ENCODE results near the gene SEMG2. TPM values are rescaled to one million over a fixed set of nuclear protein-coding genes. Genes with fewer than 3 reads are reported as not detected.

SEMG2 gene
- total RNA-seq, 6 donors from 2014 or later = not detected

- H3K4me3 ChIP-seq = no peak overlapping the region
- no peaks in the 10 kb centered on the region for H3K9me3 ChIP-seq
- 46 to 47% methylated on average over 6 of the region's 6 CpGs for WGBS, 2 donors
- TF ChIP-seq POLR2A (IDR thresholded peaks at IDR 0.05) (no peak), CTCF (IDR thresholded peaks at IDR 0.05) (no peak), EP300 (IDR thresholded peaks at IDR 0.05) (no peak), POLR2AphosphoS5 (IDR thresholded peaks at IDR 0.05) (no peak)
- H3K36me3 ChIP-seq = no peaks in the 10 kb centered on the region
- no peak for DNase-seq
- ATAC-seq (ENCODE audit: low FRiP score in 2 of 2) = no peak
- no peak overlapping the region for H3K27ac ChIP-seq
- H3K4me1 ChIP-seq = peaks cover 0 to 16% (median 2%) of the 10 kb centered on the region in 4 donors
- no peaks in the 10 kb centered on the region for H3K27me3 ChIP-seq
Measured at GRCh38 chr20:45246109-45246508, 24.9 kb downstream of the SEMG2 start.

GRCh38 chr20:45247865-45248264 lies 26.7 kb downstream of the SEMG2 start:
- no peak overlapping the region for H3K27ac ChIP-seq
- no peaks in the 10 kb centered on the region for H3K36me3 ChIP-seq
- no peak overlapping the region for H3K4me3 ChIP-seq
- no peak for DNase-seq
- 33 to 36% methylated on average over 1 of the region's 1 CpG for WGBS, 2 donors
- ATAC-seq (ENCODE audit: low FRiP score in 2 of 2) = no peak
- H3K27me3 ChIP-seq = no peaks in the 10 kb centered on the region
- H3K9me3 ChIP-seq = no peaks in the 10 kb centered on the region
- peaks cover 0 to 33% (median 7%) of the 10 kb centered on the region in 4 donors for H3K4me1 ChIP-seq
- TF ChIP-seq POLR2A (IDR thresholded peaks at IDR 0.05) = no peak
- TF ChIP-seq CTCF (IDR thresholded peaks at IDR 0.05) = no peak
- no peak for TF ChIP-seq POLR2AphosphoS5 (IDR thresholded peaks at IDR 0.05)
- no peak for TF ChIP-seq EP300 (IDR thresholded peaks at IDR 0.05)

GRCh38 chr20:45248609-45249008 lies 27.4 kb downstream of the SEMG2 start:
- no peaks in the 10 kb centered on the region for H3K36me3 ChIP-seq
- H3K4me3 ChIP-seq = no peak overlapping the region
- H3K27ac ChIP-seq = no peak overlapping the region
- no peaks in the 10 kb centered on the region for H3K27me3 ChIP-seq
- DNase-seq (no peak), ATAC-seq (ENCODE audit: low FRiP score in 2 of 2) (no peak)
- peaks cover 0 to 41% (median 10%) of the 10 kb centered on the region in 4 donors for H3K4me1 ChIP-seq
- no peaks in the 10 kb centered on the region for H3K9me3 ChIP-seq
- TF ChIP-seq EP300 (IDR thresholded peaks at IDR 0.05) (no peak), CTCF (IDR thresholded peaks at IDR 0.05) (no peak), POLR2A (IDR thresholded peaks at IDR 0.05) (no peak), POLR2AphosphoS5 (IDR thresholded peaks at IDR 0.05) (no peak)

- H3K9me3 ChIP-seq = no peaks in the 10 kb centered on the region
Measured at GRCh38 chr20:45251884-45252560, 30.8 kb downstream of the SEMG2 start.

More at GRCh38 chr20:45251884-45252560, 30.8 kb downstream of the SEMG2 start:
- no peaks in the 10 kb centered on the region for H3K36me3 ChIP-seq
- peaks cover 20 to 66% (median 30%) of the 10 kb centered on the region in 4 donors for H3K4me1 ChIP-seq
- peak overlapping the region in 3 of 4 donors; percentile 83 for H3K27ac ChIP-seq
- no peaks in the 10 kb centered on the region for H3K27me3 ChIP-seq
- H3K4me3 ChIP-seq = peak overlapping the region in 3 of 4 donors; percentile 45 to 55 (median 48)
- TF ChIP-seq EP300 (IDR thresholded peaks at IDR 0.05) = no peak
- no peak for TF ChIP-seq POLR2AphosphoS5 (IDR thresholded peaks at IDR 0.05)
- no peak for TF ChIP-seq POLR2A (IDR thresholded peaks at IDR 0.05)
- TF ChIP-seq CTCF (IDR thresholded peaks at IDR 0.05) = no peak
- WGBS, 2 donors = 21 to 28% methylated on average over 5 of the region's 5 CpGs
- ATAC-seq (ENCODE audit: low FRiP score in 2 of 2) (no peak), DNase-seq (no peak)

Data from upper lobe of left lung (tissue), 6 donors.